Nephron (organoid): ENCODE results near the gene ZFP28.

Experiments used
- H3K27ac Mint-ChIP-seq, 3 experiments: 2 replicates each; pipeline ENCODE4 v1.8.0; 2020; ENCODE audit warnings: mixed read lengths in 3 of 3, mild to moderate bottlenecking in 2 of 3, moderate library complexity in 1 of 3
- H3K27me3 Mint-ChIP-seq: 2 replicates; pipeline ENCODE4 v1.8.0; 2021; ENCODE audit warnings: low read depth, mild to moderate bottlenecking, moderate library complexity, mixed read lengths
- H3K36me3 Mint-ChIP-seq: 2 replicates; pipeline ENCODE4 v1.8.0; 2020; ENCODE audit warnings: low read depth, mixed read lengths
- H3K4me1 Mint-ChIP-seq: 2 replicates; pipeline ENCODE4 v1.8.0; 2020; ENCODE audit warnings: mixed read lengths
- H3K4me3 Mint-ChIP-seq, 3 experiments: 2 replicates each; pipeline ENCODE4 v1.8.0; 2020; ENCODE audit warnings: mild to moderate bottlenecking in 3 of 3, mixed read lengths in 3 of 3, moderate library complexity in 2 of 3
- H3K9me3 Mint-ChIP-seq: 2 replicates; pipeline ENCODE4 v1.8.0; 2020; ENCODE audit warnings: mixed read lengths
- TF ChIP-seq, protein P1 (sequence below), 3 experiments: fragments of 200-600 bp; sonication (generic); IDR thresholded peaks; one replicate each; pipeline ENCODE4 v1.5.0; 2021; ENCODE audit warnings: antibody characterized with exemption in 3 of 3; ENCODE audit not compliant: unreplicated experiment in 3 of 3

The ZFP28 gene

DNA sequence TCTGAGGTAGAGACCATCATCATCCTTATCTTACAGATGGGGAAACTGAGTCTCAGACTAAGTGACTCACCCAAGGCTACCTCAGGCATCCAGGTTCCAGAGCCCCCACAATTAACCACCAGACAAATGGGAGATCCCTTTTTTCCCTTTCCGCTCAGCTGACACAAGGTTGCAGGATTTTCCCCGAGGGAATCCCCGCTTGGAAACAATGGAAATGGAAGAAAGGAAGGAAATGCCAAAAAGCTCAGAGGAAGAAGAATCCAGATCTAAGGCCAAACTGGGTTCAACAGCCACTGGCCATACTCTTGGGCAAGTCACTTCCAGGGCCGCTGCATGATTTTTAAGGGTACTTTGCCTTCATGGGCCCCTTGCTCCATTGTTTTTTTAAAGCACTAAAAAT is 57.9 kb downstream of the ZFP28 start:
- TF ChIP-seq, protein P1, sequence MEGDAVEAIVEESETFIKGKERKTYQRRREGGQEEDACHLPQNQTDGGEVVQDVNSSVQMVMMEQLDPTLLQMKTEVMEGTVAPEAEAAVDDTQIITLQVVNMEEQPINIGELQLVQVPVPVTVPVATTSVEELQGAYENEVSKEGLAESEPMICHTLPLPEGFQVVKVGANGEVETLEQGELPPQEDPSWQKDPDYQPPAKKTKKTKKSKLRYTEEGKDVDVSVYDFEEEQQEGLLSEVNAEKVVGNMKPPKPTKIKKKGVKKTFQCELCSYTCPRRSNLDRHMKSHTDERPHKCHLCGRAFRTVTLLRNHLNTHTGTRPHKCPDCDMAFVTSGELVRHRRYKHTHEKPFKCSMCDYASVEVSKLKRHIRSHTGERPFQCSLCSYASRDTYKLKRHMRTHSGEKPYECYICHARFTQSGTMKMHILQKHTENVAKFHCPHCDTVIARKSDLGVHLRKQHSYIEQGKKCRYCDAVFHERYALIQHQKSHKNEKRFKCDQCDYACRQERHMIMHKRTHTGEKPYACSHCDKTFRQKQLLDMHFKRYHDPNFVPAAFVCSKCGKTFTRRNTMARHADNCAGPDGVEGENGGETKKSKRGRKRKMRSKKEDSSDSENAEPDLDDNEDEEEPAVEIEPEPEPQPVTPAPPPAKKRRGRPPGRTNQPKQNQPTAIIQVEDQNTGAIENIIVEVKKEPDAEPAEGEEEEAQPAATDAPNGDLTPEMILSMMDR (IDR thresholded peaks at IDR 0.05; ENCODE audit: unreplicated experiment in 3 of 3), result no peak
- peak overlapping the region; percentile 93 to 97 (median 94) for H3K4me3 Mint-ChIP-seq
- H3K4me1 Mint-ChIP-seq, result peaks cover 11% of the 10 kb centered on the region
- H3K27me3 Mint-ChIP-seq, result no peaks in the 10 kb centered on the region
- H3K36me3 Mint-ChIP-seq, result peaks cover 68% of the 10 kb centered on the region
- peaks cover 62% of the 10 kb centered on the region for H3K9me3 Mint-ChIP-seq
- H3K27ac Mint-ChIP-seq, result no peak overlapping the region

DNA sequence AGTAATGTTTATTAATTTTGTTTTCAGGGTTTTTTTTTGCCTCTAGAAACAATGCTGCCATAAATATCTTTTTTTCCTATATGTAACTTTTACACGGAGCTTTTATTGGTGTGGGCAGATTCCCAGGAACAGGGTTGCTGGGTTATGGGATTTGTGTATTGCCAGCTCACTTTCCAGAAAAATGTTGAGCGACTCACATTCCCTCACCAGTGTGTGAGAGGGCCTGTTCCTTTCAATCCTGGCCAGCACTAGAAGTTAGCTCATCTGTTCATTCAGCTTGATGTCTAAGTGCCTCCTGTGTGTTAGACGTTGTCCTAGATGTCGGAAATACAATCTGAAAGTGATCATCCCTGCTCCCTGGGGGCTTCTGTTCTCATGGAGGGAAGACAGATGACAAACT is 58.9 kb downstream of the ZFP28 start:
- H3K36me3 Mint-ChIP-seq, result peaks cover 78% of the 10 kb centered on the region
- peaks cover 11% of the 10 kb centered on the region for H3K4me1 Mint-ChIP-seq
- H3K27ac Mint-ChIP-seq, result no peak overlapping the region
- H3K9me3 Mint-ChIP-seq, result peaks cover 69% of the 10 kb centered on the region
- TF ChIP-seq, protein P1 (IDR thresholded peaks at IDR 0.05; ENCODE audit: unreplicated experiment in 3 of 3), result no peak
- H3K27me3 Mint-ChIP-seq, result no peaks in the 10 kb centered on the region
- H3K4me3 Mint-ChIP-seq, result peak overlapping the region; percentile 14 to 55 (median 54)

DNA sequence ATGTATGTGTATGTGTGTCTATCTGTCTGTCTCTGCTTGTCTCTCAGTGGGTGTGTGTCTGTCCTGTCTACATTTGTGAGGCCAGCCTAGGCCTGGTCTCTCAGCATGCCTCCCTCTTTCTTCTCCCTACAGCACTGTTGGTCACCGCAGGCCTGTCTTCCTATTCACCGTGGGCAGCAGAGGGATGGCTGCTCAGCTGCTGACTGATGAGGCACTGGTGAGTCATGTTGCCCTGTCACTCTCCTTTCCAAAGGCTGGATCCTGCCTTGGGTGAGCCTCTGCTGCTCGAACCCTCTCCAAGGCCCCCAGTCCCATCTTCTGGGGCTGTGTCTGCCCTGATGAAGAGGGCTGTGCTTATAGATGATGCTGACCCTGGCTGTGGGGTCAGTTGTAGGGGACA is 62.6 kb downstream of the ZFP28 start:
- TF ChIP-seq, protein P1 (IDR thresholded peaks at IDR 0.05; ENCODE audit: unreplicated experiment in 3 of 3), result no peak
- no peak overlapping the region for H3K4me3 Mint-ChIP-seq
- H3K27ac Mint-ChIP-seq, result no peak overlapping the region
- H3K27me3 Mint-ChIP-seq, result no peaks in the 10 kb centered on the region
- H3K36me3 Mint-ChIP-seq, result peaks cover 99% of the 10 kb centered on the region
- peaks cover under 1% of the 10 kb centered on the region for H3K4me1 Mint-ChIP-seq
- peaks cover 86% of the 10 kb centered on the region for H3K9me3 Mint-ChIP-seq

DNA sequence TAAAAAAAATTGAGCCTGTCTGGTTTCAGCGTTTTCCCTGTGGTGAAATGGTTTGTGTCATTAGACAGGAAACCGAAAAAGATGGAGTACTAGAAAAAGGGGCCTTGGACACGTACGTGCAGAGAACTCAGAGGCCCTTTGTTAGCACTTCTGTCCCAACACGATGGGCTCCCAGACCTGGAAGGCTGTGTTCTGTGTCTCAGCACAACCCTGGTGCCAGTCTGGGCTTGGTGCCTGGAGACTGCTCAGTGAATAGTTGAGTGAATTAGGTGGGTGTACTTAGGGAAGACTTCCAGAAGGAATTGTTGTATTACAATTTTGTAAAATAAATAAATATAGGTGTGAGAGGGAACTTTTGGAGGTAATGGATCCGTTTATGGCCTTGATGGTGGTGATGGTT is 65.1 kb downstream of the ZFP28 start:
- Mint-ChIP-seq H3K9me3 (peaks cover 87% of the 10 kb centered on the region), H3K27ac (no peak overlapping the region), H3K27me3 (no peaks in the 10 kb centered on the region), H3K36me3 (peaks cover 99% of the 10 kb centered on the region), H3K4me1 (no peaks in the 10 kb centered on the region), H3K4me3 (no peak overlapping the region)
- TF ChIP-seq, protein P1 (IDR thresholded peaks at IDR 0.05; ENCODE audit: unreplicated experiment in 3 of 3), result no peak
